ENCODE data around the gene VEGFA. TPM values are rescaled to one million over a fixed set of nuclear protein-coding genes. Genes with fewer than 3 reads are reported as not detected.

Gene VEGFA
- total RNA-seq, result 134 and 143 TPM in 2 replicates

DNA sequence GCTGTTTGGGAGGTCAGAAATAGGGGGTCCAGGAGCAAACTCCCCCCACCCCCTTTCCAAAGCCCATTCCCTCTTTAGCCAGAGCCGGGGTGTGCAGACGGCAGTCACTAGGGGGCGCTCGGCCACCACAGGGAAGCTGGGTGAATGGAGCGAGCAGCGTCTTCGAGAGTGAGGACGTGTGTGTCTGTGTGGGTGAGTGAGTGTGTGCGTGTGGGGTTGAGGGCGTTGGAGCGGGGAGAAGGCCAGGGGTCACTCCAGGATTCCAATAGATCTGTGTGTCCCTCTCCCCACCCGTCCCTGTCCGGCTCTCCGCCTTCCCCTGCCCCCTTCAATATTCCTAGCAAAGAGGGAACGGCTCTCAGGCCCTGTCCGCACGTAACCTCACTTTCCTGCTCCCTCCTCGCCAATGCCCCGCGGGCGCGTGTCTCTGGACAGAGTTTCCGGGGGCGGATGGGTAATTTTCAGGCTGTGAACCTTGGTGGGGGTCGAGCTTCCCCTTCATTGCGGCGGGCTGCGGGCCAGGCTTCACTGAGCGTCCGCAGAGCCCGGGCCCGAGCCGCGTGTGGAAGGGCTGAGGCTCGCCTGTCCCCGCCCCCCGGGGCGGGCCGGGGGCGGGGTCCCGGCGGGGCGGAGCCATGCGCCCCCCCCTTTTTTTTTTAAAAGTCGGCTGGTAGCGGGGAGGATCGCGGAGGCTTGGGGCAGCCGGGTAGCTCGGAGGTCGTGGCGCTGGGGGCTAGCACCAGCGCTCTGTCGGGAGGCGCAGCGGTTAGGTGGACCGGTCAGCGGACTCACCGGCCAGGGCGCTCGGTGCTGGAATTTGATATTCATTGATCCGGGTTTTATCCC is at the start of gene VEGFA:
Gene VEGFA (plus strand): TSS at position 686 of the 846 bp plus-strand sequence.

Other genes with a start within 250 kb of the VEGFA start
- gene XPO5, start 194.2 kb upstream of the VEGFA start, total RNA-seq, result 13.3 and 54.6 TPM in 2 replicates
- 11.3 and 29.1 TPM in 2 replicates for gene POLH, start 194.0 kb upstream of the VEGFA start, total RNA-seq
- 35.7 and 53.8 TPM in 2 replicates for gene GTPBP2, start 140.9 kb upstream of the VEGFA start, total RNA-seq
- 25.4 and 29.5 TPM in 2 replicates for gene MAD2L1BP, start 134.4 kb upstream of the VEGFA start, total RNA-seq
- gene RSPH9, start 125.2 kb upstream of the VEGFA start, total RNA-seq, result 0.47 and 1.2 TPM in 2 replicates
- gene MRPS18A, start 82.4 kb upstream of the VEGFA start, total RNA-seq, result 30.8 and 47.1 TPM in 2 replicates

Measured in pericardium fibroblast (primary cell).